HG03139 (cell line): ENCODE measurements around the gene TNK1.

Experiments used
- ATAC-seq: cut with Tn5 transposase; IDR thresholded peaks from one replicate; pipeline ENCODE4 v1.9.1; 2021; ENCODE audit not compliant: unreplicated experiment

Gene TNK1

GRCh38 chr17:7431231-7431630 lies 50.3 kb downstream of the TNK1 start:
- ATAC-seq: no peak

GRCh38 chr17:7432296-7432695 lies 51.4 kb downstream of the TNK1 start:
- no peak for ATAC-seq

GRCh38 chr17:7435676-7436555 lies 55.0 kb downstream of the TNK1 start:
- peak; percentile 20 for ATAC-seq

- no peak for ATAC-seq
Measured at GRCh38 chr17:7436556-7437368, 55.9 kb downstream of the TNK1 start.

- ATAC-seq: no peak
Measured at GRCh38 chr17:7437369-7437863, 56.5 kb downstream of the TNK1 start.

- ATAC-seq: no peak
Measured at GRCh38 chr17:7437950-7438614, 57.2 kb downstream of the TNK1 start.

GRCh38 chr17:7438656-7439460 lies 58.0 kb downstream of the TNK1 start:
- ATAC-seq: no peak
